Skeletal muscle cell (primary cell): ENCODE data around the gene RC3H1.
A peak's percentile ranks its signal among the peaks of the same experiment; 100 is the strongest.
"Not testable (repeated sequence)": the region's sequence is repeated elsewhere in the genome, so short reads cannot be mapped to it uniquely, and the experiment has no call there.

ENCODE experiments used
- DNase-seq: peaks from one replicate; pipeline ENCODE4 v3.0.0-alpha.2; 2010; ENCODE audit warnings: low read depth
- H3K4me3 ChIP-seq: 2 replicates; pipeline ENCODE4 v1.5.1; 2011; ENCODE audit warnings: low read depth, mild to moderate bottlenecking, control low read depth, low read length, moderate library complexity

The RC3H1 gene

GRCh38 chr1:174028495-174028894, 6.3 kb upstream of the RC3H1 start:
- no peak overlapping the region for H3K4me3 ChIP-seq
- DNase-seq, result no peak

DNA sequence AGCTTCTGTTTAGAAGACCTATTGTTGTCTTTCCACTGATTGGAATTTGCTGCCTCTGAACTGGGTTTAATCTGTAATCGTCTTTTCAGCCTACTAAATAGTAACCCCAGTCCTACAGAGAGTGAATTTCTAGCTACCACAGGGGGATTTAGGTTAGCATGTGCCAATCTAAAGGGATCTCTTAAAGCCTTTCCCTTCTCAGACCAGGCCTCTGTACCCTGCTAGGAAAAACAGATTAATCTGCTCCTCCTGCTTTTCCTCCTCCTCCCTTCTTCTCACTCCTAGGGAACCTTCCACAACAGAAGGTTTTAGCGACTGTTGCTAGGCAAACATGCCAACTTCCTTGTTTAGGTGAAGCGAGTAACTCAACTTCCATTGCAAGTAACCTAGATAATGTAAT, 1.3 kb upstream of the RC3H1 start:
- DNase-seq, result no peak
- no peak overlapping the region for H3K4me3 ChIP-seq

- no peak for DNase-seq
- H3K4me3 ChIP-seq, result peak overlapping the region; percentile 82
Observed at GRCh38 chr1:174022976-174023277, 770 bp upstream of the RC3H1 start.

GRCh38 chr1:174021591-174022079, 522 bp downstream of the RC3H1 start:
- peak overlapping the region; percentile 82 for H3K4me3 ChIP-seq

GRCh38 chr1:174018565-174018964, 3.6 kb downstream of the RC3H1 start:
- DNase-seq, result no peak
- H3K4me3 ChIP-seq, result no peak overlapping the region

More at GRCh38 chr1:174021591-174022079, 522 bp downstream of the RC3H1 start:
- DNase-seq, result no peak

- no peak for DNase-seq
- H3K4me3 ChIP-seq, result no peak overlapping the region
Observed at GRCh38 chr1:174017231-174017970, 4.8 kb downstream of the RC3H1 start.

GRCh38 chr1:174013864-174014418, 8.2 kb downstream of the RC3H1 start:
- H3K4me3 ChIP-seq, result no peak overlapping the region
- no peak for DNase-seq

GRCh38 chr1:174008979-174009378, 13.2 kb downstream of the RC3H1 start:
- DNase-seq, result no peak
- H3K4me3 ChIP-seq, result no peak overlapping the region

GRCh38 chr1:174008269-174008668, 13.9 kb downstream of the RC3H1 start:
- H3K4me3 ChIP-seq, result no peak overlapping the region
- DNase-seq, result no peak

GRCh38 chr1:174007851-174008250, 14.3 kb downstream of the RC3H1 start:
- H3K4me3 ChIP-seq, result no peak overlapping the region
- no peak for DNase-seq

- DNase-seq, result peak; percentile 69
Observed at GRCh38 chr1:174005032-174005431, 17.1 kb downstream of the RC3H1 start.

DNA sequence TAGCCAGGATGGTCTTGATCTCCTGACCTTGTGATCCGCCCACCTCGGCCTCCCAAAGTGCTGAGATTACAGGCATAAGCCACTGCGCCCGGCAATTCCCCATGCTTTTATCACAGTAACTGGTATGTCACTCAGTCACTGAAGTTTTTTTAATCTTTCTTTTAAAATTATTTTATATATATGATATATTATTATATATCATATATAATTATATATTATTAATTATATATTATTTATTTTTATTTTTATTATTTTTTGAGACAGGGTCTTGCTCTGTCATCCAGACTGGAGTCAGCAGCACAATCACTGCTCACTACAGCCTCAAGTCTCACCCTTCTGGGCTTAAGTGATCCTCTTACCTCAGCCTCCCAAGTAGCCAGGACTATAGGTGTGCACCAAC, 18.3 kb downstream of the RC3H1 start:
- DNase-seq, result no peak
- no peak overlapping the region for H3K4me3 ChIP-seq

More at GRCh38 chr1:174005032-174005431, 17.1 kb downstream of the RC3H1 start:
- no peak overlapping the region for H3K4me3 ChIP-seq

DNA sequence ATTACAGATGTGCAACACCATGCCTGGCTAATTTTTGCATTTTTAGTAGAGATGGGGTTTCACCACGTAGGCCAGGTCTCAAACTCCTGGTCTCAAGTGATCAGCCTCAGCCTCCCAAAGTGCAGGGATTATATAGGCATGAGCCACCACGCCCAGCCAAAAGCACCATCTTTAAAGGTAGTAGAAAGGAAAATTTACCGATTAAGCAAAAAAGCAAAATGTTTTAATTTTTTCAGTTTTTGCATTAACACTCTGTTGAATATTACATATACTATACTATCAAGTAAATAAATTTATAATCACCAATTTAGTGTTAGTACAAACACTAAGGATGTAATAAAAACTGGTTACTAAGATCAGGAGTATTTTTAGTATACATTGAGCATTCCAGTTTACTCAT, 20.6 kb downstream of the RC3H1 start:
- H3K4me3 ChIP-seq, result no peak overlapping the region
- no peak for DNase-seq

GRCh38 chr1:174000371-174000770, 21.8 kb downstream of the RC3H1 start:
- DNase-seq, result no peak
- no peak overlapping the region for H3K4me3 ChIP-seq

GRCh38 chr1:173997791-173998190, 24.4 kb downstream of the RC3H1 start:
- DNase-seq, result no peak
- no peak overlapping the region for H3K4me3 ChIP-seq

GRCh38 chr1:173996995-173997394, 25.2 kb downstream of the RC3H1 start:
- DNase-seq, result no peak
- H3K4me3 ChIP-seq, result no peak overlapping the region

- H3K4me3 ChIP-seq, result no peak overlapping the region
- DNase-seq, result no peak
Observed at GRCh38 chr1:173995475-173995874, 26.7 kb downstream of the RC3H1 start.

GRCh38 chr1:173993948-173994347, 28.2 kb downstream of the RC3H1 start:
- not testable (repeated sequence) for DNase-seq, H3K4me3 ChIP-seq

- H3K4me3 ChIP-seq, result no peak overlapping the region
- no peak for DNase-seq
Observed at GRCh38 chr1:173988068-173988467, 34.1 kb downstream of the RC3H1 start.

DNA sequence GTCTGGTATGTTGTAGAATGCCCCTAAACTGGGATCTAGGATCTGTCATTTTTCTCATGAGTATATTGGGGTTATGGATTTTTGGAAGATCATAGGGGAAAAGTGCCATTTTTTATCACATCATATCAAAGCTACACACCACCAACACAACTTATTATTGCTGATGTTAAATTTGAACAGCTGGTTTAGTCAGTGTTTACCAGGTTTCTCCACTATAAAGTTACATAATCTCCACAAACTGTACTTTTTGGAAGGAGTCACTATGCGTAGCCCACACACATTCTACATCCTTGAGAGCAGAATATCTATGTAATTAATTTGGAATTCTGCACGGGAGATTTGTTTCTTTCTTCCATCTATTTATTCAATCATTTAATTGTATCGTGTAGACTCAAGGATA, 35.2 kb downstream of the RC3H1 start:
- DNase-seq, result no peak
- no peak overlapping the region for H3K4me3 ChIP-seq

DNA sequence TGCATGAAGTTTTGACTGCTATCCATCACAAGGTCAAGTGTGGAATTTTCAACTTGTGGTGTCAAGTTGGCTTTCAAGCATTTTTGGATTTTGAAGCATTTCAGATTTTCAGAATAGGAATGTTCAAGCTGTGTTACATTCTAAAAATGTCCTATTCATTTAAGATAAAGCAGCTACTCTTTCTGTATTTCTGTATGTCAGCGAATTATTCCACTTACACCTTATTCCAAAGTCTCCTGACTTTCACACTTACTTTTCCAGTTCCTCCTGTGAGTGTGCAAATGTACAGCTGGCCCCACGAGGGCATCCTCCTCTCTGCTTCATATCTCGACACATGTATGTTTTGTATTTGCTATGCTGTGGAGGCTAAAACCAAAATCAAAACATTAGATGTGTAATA, 51.9 kb downstream of the RC3H1 start:
- no peak overlapping the region for H3K4me3 ChIP-seq
- no peak for DNase-seq
